Erythroblast (primary cell): ENCODE results near the gene GBX1.

Experiments
- GATA1 ChIP-seq: IDR thresholded peaks from 2 replicates; pipeline ENCODE4 v1.6.1; 2011; ENCODE audit warnings: low read depth, mild to moderate bottlenecking, control low read depth, low read length, moderate library complexity
- POLR2A ChIP-seq: IDR thresholded peaks from 2 replicates; pipeline ENCODE4 v1.6.1; 2011; ENCODE audit warnings: mild to moderate bottlenecking, low read length

DNA sequence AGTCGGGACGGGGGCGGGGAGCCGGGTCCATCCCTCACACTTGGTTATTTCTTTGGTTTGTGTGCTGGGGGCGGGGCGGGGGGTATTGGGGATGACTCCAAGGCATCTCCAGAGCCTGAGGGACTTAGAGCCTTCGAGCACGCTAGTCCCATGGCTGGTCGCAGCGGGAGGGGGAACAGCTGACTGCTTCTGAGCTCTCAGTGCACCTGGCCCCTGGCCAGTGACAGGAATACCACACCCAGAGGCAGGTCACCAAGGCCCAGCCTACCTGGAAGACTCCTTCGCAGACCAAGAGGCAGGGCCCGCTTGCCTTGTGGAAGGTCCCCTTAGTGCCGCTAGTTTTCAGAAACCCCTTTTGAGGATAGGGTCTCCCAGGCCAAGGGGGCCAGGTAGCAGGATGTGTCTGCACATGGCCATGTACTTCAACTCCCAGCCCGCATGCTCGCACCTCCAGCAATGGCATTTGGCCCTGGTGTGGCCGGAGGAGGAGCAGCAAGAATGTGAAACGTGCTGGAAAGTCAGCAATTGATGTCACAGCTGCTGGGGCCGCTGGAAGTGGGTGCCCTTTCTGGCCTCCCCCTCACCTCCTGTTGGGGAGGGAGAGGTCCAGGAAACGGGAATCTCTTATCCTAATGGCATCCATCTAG lies 40.9 kb downstream of the GBX1 start:
- TF ChIP-seq POLR2A, result no peak
- no peak for TF ChIP-seq GATA1
